Measurements from ENCODE around the gene DCUN1D3.
"Not testable (repeated sequence)": the region's sequence is repeated elsewhere in the genome, so short reads cannot be mapped to it uniquely, and the experiment has no call there.

- TF ChIP-seq CTCF, POLR2A, POLR2AphosphoS5 (IDR thresholded peaks at IDR 0.05): not testable (repeated sequence)
Measured at GRCh38 chr16:20805684-20806167, 94.4 kb downstream of the DCUN1D3 start.
